ENCODE measurements around the gene HIF1AN.

HIF1AN gene

DNA sequence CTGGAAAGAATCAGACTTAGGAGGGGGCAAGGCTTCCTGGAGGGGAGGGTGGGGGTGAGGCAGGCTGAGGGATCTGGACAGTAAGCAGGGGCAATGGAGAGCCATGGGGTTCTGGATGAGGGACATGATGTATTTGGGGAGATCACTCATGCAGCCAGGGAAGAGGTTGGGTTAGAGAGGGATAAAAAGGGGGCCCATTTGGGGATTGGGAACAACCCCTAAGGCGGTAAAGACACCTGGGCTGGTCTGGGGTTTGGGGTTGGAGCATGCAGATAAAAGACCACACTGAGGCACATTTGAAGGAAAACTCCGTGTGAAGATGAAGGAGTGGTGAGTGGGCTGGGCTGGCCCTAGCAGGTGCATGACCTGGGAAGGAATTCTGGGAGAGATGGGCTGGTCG is 30.8 kb downstream of the HIF1AN start:
- TF ChIP-seq, protein P1, sequence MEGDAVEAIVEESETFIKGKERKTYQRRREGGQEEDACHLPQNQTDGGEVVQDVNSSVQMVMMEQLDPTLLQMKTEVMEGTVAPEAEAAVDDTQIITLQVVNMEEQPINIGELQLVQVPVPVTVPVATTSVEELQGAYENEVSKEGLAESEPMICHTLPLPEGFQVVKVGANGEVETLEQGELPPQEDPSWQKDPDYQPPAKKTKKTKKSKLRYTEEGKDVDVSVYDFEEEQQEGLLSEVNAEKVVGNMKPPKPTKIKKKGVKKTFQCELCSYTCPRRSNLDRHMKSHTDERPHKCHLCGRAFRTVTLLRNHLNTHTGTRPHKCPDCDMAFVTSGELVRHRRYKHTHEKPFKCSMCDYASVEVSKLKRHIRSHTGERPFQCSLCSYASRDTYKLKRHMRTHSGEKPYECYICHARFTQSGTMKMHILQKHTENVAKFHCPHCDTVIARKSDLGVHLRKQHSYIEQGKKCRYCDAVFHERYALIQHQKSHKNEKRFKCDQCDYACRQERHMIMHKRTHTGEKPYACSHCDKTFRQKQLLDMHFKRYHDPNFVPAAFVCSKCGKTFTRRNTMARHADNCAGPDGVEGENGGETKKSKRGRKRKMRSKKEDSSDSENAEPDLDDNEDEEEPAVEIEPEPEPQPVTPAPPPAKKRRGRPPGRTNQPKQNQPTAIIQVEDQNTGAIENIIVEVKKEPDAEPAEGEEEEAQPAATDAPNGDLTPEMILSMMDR (IDR thresholded peaks at IDR 0.05), result no peak
- Histone ChIP-seq H3K27me3 (peaks cover 100% of the 10 kb centered on the region), H3K9me3 (no peaks in the 10 kb centered on the region), H3K4me3 (ENCODE audit: low read depth in 1 of 2, low read length in 1 of 2) (no peak overlapping the region), H3K36me3 (no peaks in the 10 kb centered on the region), H3K4me1 (ENCODE audit: control insufficient read depth in 1 of 2, insufficient read depth in 1 of 2, low read depth in 1 of 2, low read length in 1 of 2) (peaks cover 8 to 15% of the 10 kb centered on the region in 2 experiments), H3K27ac (no peak overlapping the region)

- peaks cover 100% of the 10 kb centered on the region for H3K27me3 ChIP-seq
- H3K27ac ChIP-seq, result no peak overlapping the region
- TF ChIP-seq, protein P1 (IDR thresholded peaks at IDR 0.05), result no peak
These were observed 31.5 kb downstream of the HIF1AN start for GRCh38 chr10:100567249-100567648.

DNA sequence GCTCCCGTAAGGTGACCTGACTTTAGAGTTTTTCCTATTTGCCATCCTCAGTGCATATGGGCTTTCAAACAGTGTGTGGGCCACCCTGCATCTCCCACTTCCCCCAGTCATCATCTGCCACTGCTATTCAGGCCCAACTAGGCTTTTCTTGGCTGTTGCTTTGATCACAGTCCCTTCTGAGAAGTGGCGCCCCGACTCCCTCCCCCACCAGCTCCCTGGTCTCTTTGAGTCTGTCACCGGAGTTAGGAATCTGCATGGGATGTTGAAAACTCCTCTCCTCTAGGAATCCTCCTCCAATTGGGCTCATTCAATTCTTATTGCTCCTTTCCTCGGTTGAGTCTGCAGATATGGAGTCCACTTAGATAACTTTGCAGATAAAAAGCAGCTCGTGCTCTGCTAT is 32.1 kb downstream of the HIF1AN start:
- Histone ChIP-seq H3K36me3 (no peaks in the 10 kb centered on the region), H3K4me1 (ENCODE audit: control insufficient read depth in 1 of 2, insufficient read depth in 1 of 2, low read depth in 1 of 2, low read length in 1 of 2) (peaks cover 0 to 2% of the 10 kb centered on the region in 2 experiments), H3K27ac (no peak overlapping the region), H3K4me3 (ENCODE audit: low read depth in 1 of 2, low read length in 1 of 2) (no peak overlapping the region), H3K9me3 (no peaks in the 10 kb centered on the region), H3K27me3 (peaks cover 100% of the 10 kb centered on the region)
- TF ChIP-seq, protein P1 (IDR thresholded peaks at IDR 0.05), result no peak

More at GRCh38 chr10:100567249-100567648, 31.5 kb downstream of the HIF1AN start:
- H3K4me1 ChIP-seq (ENCODE audit: control insufficient read depth in 1 of 2, insufficient read depth in 1 of 2, low read depth in 1 of 2, low read length in 1 of 2), result peaks cover 1 to 8% of the 10 kb centered on the region in 2 experiments
- H3K9me3 ChIP-seq, result no peaks in the 10 kb centered on the region
- H3K36me3 ChIP-seq, result no peaks in the 10 kb centered on the region
- H3K4me3 ChIP-seq (ENCODE audit: low read depth in 1 of 2, low read length in 1 of 2), result no peak overlapping the region

DNA sequence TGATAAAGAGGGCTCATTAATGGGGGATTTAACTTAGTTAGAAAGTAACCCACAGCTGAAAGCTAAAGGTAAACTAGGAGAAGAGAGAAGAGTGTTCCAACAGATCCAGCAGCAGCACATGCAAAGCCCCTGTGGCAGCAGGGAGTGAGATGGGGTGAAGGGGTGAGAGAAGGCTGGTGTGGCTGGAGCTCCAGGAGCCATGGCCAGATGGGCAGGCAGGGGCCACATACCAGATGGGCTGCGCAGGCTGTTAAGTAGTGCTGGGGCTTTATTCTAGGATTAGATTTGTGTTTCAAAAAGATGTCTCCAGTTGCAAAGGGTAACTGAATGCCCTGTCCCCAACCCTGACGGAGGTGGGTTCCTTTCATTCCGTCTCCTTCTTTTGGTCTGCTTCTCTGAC is 33.2 kb downstream of the HIF1AN start:
- Histone ChIP-seq H3K4me3 (ENCODE audit: low read depth in 1 of 2, low read length in 1 of 2) (no peak overlapping the region), H3K27me3 (peaks cover 100% of the 10 kb centered on the region), H3K9me3 (no peaks in the 10 kb centered on the region), H3K27ac (no peak overlapping the region), H3K4me1 (ENCODE audit: control insufficient read depth in 1 of 2, insufficient read depth in 1 of 2, low read depth in 1 of 2, low read length in 1 of 2) (no peaks in the 10 kb centered on the region), H3K36me3 (no peaks in the 10 kb centered on the region)
- TF ChIP-seq, protein P1 (IDR thresholded peaks at IDR 0.05), result no peak

DNA sequence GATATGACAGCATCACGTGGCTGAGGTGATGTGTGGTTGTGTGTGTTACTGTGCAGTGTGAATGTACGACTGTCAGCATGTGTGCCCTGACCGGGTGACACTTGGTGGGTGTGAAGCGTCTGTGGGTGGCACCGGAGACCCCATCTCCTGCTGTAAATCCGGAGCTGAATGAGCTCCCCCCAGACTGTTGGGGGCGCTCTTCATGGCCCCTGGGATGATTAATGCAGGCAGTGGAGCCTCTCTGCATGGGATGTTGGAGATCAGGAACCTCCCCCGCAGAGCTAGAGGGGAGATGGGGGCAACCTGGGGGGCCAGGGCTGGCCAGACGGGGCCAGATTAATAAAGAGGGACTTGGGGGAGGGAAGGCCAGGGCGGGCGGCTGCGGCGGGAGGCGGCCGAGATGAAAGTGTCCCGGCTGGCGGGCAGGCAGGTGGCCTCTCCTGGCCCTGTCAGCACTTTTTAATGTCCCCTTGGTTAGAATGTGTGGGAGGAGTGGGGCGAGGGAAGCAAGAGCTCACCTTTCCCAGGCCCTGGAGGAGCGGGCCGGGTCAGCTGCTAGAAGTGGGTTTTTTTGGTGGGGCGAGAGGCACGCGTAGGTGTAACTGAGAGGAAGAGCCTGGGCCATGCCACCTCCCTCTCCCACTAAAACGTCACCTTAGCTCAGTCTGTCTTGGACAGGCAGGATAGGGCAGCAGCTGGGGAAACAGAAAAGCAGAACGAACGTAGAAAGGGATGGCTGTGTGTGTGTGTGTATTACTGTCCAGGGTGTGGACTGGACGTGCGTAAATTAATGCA is 34.1 kb downstream of the HIF1AN start:
- H3K27me3 ChIP-seq, result peaks cover 100% of the 10 kb centered on the region
- no peak overlapping the region for H3K4me3 ChIP-seq (ENCODE audit: low read depth in 1 of 2, low read length in 1 of 2)
- H3K27ac ChIP-seq, result no peak overlapping the region
- no peaks in the 10 kb centered on the region for H3K4me1 ChIP-seq (ENCODE audit: control insufficient read depth in 1 of 2, insufficient read depth in 1 of 2, low read depth in 1 of 2, low read length in 1 of 2)
- no peaks in the 10 kb centered on the region for H3K36me3 ChIP-seq
- H3K9me3 ChIP-seq, result no peaks in the 10 kb centered on the region
- TF ChIP-seq, protein P1 (IDR thresholded peaks at IDR 0.05), result no peak
